SK-N-SH treated with all-trans-retinoic acid at 6 μM for 48 hours (cell line): ENCODE measurements around the gene ABCC11.

Experiments used
- CSDC2 ChIP-seq: fragments of 250-450 bp; sonication (Bioruptor Pico); IDR thresholded peaks from 2 replicates; pipeline ENCODE4 v1.5.0; 2020; ENCODE audit warnings: mild to moderate bottlenecking, moderate library complexity
- ISL1 ChIP-seq: fragments of 250-450 bp; sonication (Bioruptor Pico); IDR thresholded peaks from 2 replicates; pipeline ENCODE4 v2.1.2; 2022; ENCODE audit warnings: mild to moderate bottlenecking, moderate library complexity
- PPARA ChIP-seq: fragments of 250-450 bp; sonication (Bioruptor Pico); IDR thresholded peaks from 2 replicates; pipeline ENCODE4 v1.5.0; 2020; ENCODE audit warnings: mild to moderate bottlenecking, borderline replicate concordance
- RARB ChIP-seq: fragments of 250-450 bp; sonication (Bioruptor Pico); IDR thresholded peaks from 2 replicates; pipeline ENCODE4 v1.8.0; 2021; ENCODE audit warnings: mild to moderate bottlenecking, moderate library complexity
- TCF4 ChIP-seq: fragments of 250-450 bp; sonication (Bioruptor Pico); IDR thresholded peaks from 2 replicates; pipeline ENCODE4 v1.8.0; 2021; ENCODE audit warnings: mild to moderate bottlenecking, moderate library complexity, borderline replicate concordance
- ZNF70 ChIP-seq: fragments of 450-650 bp; formaldehyde crosslinking; IDR thresholded peaks from 2 replicates; pipeline ENCODE4 v1.5.0; 2020; ENCODE audit warnings: mild to moderate bottlenecking, moderate library complexity
- TF ChIP-seq, protein P1 (sequence below): fragments of 250-450 bp; sonication (Bioruptor Pico); IDR thresholded peaks from 2 replicates; pipeline ENCODE4 v1.8.0; 2020; ENCODE audit warnings: mild to moderate bottlenecking, moderate library complexity, borderline replicate concordance

DNA sequence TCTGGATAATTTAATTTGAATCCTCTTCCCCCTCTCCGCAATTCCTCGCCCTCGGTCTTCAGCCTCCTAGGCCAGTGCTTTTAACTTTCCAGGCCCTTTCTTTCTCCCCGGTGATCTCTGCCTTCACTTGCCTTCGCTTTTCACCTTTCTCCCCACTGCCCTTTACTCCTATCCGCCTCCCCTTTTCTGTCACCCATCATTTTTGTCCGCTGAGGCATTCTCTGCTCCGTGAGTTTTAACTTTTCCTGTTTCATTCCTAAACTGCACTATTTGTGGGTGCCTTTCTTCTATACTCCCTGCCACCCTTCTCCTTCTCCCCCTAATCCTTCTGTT, 2.5 kb downstream of the ABCC11 start:
- TF ChIP-seq TCF4 (CRISPR knock-in tag) (no peak), RARB (no peak), CSDC2 (CRISPR knock-in tag) (no peak), PPARA (CRISPR knock-in tag) (no peak), ZNF70 (CRISPR knock-in tag) (no peak), ISL1 (CRISPR knock-in tag) (no peak)
- TF ChIP-seq, protein P1, sequence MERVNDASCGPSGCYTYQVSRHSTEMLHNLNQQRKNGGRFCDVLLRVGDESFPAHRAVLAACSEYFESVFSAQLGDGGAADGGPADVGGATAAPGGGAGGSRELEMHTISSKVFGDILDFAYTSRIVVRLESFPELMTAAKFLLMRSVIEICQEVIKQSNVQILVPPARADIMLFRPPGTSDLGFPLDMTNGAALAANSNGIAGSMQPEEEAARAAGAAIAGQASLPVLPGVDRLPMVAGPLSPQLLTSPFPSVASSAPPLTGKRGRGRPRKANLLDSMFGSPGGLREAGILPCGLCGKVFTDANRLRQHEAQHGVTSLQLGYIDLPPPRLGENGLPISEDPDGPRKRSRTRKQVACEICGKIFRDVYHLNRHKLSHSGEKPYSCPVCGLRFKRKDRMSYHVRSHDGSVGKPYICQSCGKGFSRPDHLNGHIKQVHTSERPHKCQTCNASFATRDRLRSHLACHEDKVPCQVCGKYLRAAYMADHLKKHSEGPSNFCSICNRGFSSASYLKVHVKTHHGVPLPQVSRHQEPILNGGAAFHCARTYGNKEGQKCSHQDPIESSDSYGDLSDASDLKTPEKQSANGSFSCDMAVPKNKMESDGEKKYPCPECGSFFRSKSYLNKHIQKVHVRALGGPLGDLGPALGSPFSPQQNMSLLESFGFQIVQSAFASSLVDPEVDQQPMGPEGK (CRISPR knock-in tag), result no peak
